ENCODE measurements around the gene CDK16. TPM values are rescaled to one million over a fixed set of nuclear protein-coding genes. Genes with fewer than 3 reads are reported as not detected.

Gene CDK16
- total and polyA plus RNA-seq, 9 of the 15 experiments (the other 6 are each of a cell fraction or from before 2014, with no cell fraction given): 3.9 to 104 (median 57.5) TPM

DNA sequence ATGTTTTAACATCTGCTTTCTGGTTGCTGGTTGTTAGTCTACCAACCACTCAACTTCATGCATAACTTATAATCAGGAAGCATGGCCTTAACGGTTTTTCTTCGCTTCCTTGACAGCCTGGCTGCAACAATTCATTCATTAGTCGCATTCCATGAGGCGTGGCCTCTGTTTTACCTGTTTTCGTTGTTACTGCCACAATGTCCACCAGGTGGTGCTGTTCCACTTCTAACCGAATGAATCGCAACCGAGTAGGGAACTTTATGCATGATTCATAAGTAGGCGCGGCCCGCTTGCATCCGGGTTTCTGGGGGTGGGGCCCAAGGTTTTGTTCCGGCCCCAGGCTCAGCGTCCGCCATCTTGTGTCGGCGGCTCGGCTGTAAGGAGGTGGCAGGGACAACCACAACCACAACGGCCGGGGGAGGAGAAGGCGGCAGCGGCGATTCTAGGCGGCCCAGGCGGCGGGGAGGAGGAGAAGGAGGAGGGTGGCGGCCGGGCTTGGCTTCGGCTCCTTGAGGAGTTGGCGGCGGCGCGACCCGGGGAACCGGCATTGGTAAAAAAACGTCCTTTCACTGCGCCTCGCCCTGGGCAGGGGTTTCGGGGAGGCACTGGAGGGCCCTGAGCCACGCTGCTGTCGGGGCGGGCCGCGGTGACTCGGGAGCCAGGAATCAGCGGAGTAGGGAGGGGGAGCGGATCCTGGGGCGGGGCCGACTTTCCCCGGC, 24.8 kb upstream of the CDK16 start, which contains the start of gene UBA1 (continued):
- TF ChIP-seq, protein P1, sequence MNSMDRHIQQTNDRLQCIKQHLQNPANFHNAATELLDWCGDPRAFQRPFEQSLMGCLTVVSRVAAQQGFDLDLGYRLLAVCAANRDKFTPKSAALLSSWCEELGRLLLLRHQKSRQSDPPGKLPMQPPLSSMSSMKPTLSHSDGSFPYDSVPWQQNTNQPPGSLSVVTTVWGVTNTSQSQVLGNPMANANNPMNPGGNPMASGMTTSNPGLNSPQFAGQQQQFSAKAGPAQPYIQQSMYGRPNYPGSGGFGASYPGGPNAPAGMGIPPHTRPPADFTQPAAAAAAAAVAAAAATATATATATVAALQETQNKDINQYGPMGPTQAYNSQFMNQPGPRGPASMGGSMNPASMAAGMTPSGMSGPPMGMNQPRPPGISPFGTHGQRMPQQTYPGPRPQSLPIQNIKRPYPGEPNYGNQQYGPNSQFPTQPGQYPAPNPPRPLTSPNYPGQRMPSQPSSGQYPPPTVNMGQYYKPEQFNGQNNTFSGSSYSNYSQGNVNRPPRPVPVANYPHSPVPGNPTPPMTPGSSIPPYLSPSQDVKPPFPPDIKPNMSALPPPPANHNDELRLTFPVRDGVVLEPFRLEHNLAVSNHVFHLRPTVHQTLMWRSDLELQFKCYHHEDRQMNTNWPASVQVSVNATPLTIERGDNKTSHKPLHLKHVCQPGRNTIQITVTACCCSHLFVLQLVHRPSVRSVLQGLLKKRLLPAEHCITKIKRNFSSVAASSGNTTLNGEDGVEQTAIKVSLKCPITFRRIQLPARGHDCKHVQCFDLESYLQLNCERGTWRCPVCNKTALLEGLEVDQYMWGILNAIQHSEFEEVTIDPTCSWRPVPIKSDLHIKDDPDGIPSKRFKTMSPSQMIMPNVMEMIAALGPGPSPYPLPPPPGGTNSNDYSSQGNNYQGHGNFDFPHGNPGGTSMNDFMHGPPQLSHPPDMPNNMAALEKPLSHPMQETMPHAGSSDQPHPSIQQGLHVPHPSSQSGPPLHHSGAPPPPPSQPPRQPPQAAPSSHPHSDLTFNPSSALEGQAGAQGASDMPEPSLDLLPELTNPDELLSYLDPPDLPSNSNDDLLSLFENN (IDR thresholded peaks at IDR 0.05; ENCODE audit: low read depth in 2 of 2, low read length in 2 of 2): no peak
- TF ChIP-seq ZNF586 (CRISPR knock-in tag; conservative IDR thresholded peaks at IDR 0.05): no peak
- no peak for TF ChIP-seq ZNF274 (IDR thresholded peaks at IDR 0.05; ENCODE audit: borderline replicate concordance, low read depth, low read length)
- TF ChIP-seq ZBTB43 (CRISPR knock-in tag; IDR thresholded peaks at IDR 0.05): no peak
- no peak for TF ChIP-seq ZNF507 (tag; conservative IDR thresholded peaks at IDR 0.05)
- TF ChIP-seq, protein P2, sequence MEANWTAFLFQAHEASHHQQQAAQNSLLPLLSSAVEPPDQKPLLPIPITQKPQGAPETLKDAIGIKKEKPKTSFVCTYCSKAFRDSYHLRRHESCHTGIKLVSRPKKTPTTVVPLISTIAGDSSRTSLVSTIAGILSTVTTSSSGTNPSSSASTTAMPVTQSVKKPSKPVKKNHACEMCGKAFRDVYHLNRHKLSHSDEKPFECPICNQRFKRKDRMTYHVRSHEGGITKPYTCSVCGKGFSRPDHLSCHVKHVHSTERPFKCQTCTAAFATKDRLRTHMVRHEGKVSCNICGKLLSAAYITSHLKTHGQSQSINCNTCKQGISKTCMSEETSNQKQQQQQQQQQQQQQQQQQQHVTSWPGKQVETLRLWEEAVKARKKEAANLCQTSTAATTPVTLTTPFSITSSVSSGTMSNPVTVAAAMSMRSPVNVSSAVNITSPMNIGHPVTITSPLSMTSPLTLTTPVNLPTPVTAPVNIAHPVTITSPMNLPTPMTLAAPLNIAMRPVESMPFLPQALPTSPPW (CRISPR knock-in tag; IDR thresholded peaks at IDR 0.05): peak; percentile 40; the same call in 1 of the 2 replicates
- TF ChIP-seq TFAP4 (CRISPR knock-in tag; IDR thresholded peaks at IDR 0.05; ENCODE audit: borderline replicate concordance): peak; percentile 71
- TF ChIP-seq CREM (IDR thresholded peaks at IDR 0.05; ENCODE audit: low read depth): peak; percentile 47; the same call in 1 of the 2 replicates
- TF ChIP-seq, protein P3, sequence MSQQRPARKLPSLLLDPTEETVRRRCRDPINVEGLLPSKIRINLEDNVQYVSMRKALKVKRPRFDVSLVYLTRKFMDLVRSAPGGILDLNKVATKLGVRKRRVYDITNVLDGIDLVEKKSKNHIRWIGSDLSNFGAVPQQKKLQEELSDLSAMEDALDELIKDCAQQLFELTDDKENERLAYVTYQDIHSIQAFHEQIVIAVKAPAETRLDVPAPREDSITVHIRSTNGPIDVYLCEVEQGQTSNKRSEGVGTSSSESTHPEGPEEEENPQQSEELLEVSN (IDR thresholded peaks at IDR 0.05; ENCODE audit: borderline replicate concordance in 1 of 2, extremely low read depth in 1 of 2, insufficient read depth in 1 of 2, insufficient read length in 1 of 2, low read depth in 1 of 2, low read length in 1 of 2, poor library complexity in 1 of 2, severe bottlenecking in 1 of 2): no peak
- no peak for TF ChIP-seq RBM25 (IDR thresholded peaks at IDR 0.05; ENCODE audit: low read depth, low read length, severe bottlenecking)
- TF ChIP-seq, protein P4, sequence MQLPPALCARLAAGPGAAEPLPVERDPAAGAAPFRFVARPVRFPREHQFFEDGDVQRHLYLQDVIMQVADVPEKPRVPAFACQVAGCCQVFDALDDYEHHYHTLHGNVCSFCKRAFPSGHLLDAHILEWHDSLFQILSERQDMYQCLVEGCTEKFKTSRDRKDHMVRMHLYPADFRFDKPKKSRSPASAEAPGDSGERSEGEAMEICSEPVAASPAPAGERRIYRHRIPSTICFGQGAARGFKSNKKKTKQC (CRISPR knock-in tag; IDR thresholded peaks at IDR 0.05): no peak
- no peak for TF ChIP-seq ZBTB9 (CRISPR knock-in tag; IDR thresholded peaks at IDR 0.05)
